Activated CD4-positive, alpha-beta memory T cell treated with anti-CD3 and anti-CD28 coated beads for 36 hours (primary cell): ENCODE data around the gene NAPG. TPM values are rescaled to one million over a fixed set of nuclear protein-coding genes. Genes with fewer than 3 reads are reported as not detected.

Source experiments
- CTCF ChIA-PET: fragments of 350-600 bp; sonication (Branson Sonifier 250); formaldehyde crosslinking; loops from one replicate; lab custom pipeline; 2021; ENCODE audit warnings: antibody characterized with exemption, inconsistent platforms; lab: Charles Lee
- POLR2A ChIA-PET: fragments of 350-600 bp; sonication (Branson Sonifier 250); formaldehyde crosslinking; loops from one replicate; lab custom pipeline; 2021; ENCODE audit warnings: antibody characterized with exemption; lab: Charles Lee
- DNase-seq: peaks from one replicate; pipeline ENCODE4 v3.0.0-alpha.2; 2020
- H3K27ac Mint-ChIP-seq: one replicate; pipeline ENCODE4 v1.8.0; 2021; ENCODE audit warnings: mixed read lengths
- H3K27me3 Mint-ChIP-seq: one replicate; pipeline ENCODE4 v1.8.0; 2021; ENCODE audit warnings: mixed read lengths
- H3K36me3 Mint-ChIP-seq: one replicate; pipeline ENCODE4 v1.8.0; 2021; ENCODE audit warnings: mixed read lengths
- H3K4me1 Mint-ChIP-seq: one replicate; pipeline ENCODE4 v1.8.0; 2021; ENCODE audit warnings: low read depth, mixed read lengths
- H3K4me3 Mint-ChIP-seq: one replicate; pipeline ENCODE4 v1.8.0; 2021; ENCODE audit warnings: mild to moderate bottlenecking, mixed read lengths
- H3K9me3 Mint-ChIP-seq: one replicate; pipeline ENCODE4 v1.8.0; 2021; ENCODE audit warnings: mixed read lengths
- intact Hi-C: fragments of 100-400 bp; cut with micrococcal nuclease; formaldehyde crosslinking; loops from one replicate; pipeline ENCODE4 v1.15.1; 2023
- total RNA-seq, 2 experiments: library from RNA; stranded (reverse); gene quantifications; one replicate each; pipeline ENCODE4 v1.2.3, GENCODE V29; 2021

The NAPG gene
- total RNA-seq, 2 experiments from 2014 or later, result 31.8 to 32.7 TPM

GRCh38 chr18:10516078-10516477, 9.7 kb upstream of the NAPG start:
- intact Hi-C loops, result no loop called here
- no peak for DNase-seq
- Mint-ChIP-seq H3K4me3 (no peak overlapping the region), H3K27me3 (peaks cover 61% of the 10 kb centered on the region), H3K9me3 (no peaks in the 10 kb centered on the region), H3K36me3 (no peaks in the 10 kb centered on the region), H3K4me1 (peaks cover 5% of the 10 kb centered on the region), H3K27ac (no peak overlapping the region)
- ChIA-PET CTCF (interaction anchor here (1.5 to 6.7 kb wide), 2 partner anchors 25 to 545 kb away, joined by 3 to 79 read pairs; no protein-coding TSS in a partner anchor), POLR2A (no interaction called here)

DNA sequence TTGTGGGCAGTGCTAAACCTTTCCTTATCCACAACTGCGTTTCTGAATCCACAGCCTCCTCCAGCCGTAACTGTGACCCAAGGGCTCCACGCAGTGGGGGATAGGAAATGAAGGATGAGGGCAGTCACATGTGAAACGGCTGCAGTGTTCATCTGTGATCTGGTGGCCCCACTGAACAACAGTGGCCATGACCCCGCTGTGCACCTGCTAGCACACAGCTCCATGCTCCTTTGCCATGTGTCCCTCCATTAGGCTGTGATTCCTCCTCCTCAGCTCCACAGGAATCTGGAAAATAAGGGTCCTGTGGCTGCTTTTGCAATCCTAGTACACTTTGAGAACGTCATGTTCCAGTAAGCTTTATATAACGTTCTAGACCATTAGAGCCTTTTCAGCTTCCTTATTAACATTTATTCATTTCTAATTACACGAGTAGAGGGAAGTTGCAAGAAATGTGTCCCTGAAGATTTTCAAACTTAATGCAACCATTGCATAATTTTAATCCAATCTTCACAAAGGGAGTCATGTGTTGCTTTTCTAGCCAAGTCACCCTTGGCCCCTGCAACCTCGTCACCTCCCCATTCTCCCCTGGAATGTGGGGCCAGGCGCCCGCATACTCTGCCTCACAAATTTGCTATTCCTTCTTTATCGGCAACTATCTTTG, 7.1 kb upstream of the NAPG start:
- no peak overlapping the region for H3K4me3 Mint-ChIP-seq
- H3K27me3 Mint-ChIP-seq, result peaks cover 48% of the 10 kb centered on the region
- H3K9me3 Mint-ChIP-seq, result no peaks in the 10 kb centered on the region
- ChIA-PET CTCF (interaction anchor here (0.9 to 6.7 kb wide), 4 partner anchors 8 to 903 kb away, joined by 3 to 79 read pairs (median 4); no protein-coding TSS in a partner anchor), POLR2A (no interaction called here)
- no peaks in the 10 kb centered on the region for H3K36me3 Mint-ChIP-seq
- intact Hi-C loops, result no loop called here
- no peak for DNase-seq
- peaks cover 5% of the 10 kb centered on the region for H3K4me1 Mint-ChIP-seq
- no peak overlapping the region for H3K27ac Mint-ChIP-seq

DNA sequence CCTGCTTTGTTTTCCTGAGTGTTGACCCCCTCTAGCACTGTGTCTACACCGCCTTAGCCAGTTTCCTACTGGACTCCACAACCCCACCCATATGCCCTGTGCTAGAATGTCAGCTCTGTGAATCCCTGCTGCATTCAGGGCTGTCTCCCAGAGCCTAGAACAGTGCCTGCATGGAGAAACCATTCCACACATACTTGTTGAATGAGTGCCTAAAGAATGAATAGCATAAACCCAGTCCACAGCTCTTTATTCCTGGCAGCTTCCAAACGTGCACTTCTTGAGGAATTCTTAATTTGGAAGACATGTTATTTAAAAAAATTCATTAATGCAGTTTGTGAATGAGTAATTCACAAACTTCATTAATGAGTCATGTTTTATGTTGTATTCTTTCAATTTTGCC, 6.5 kb upstream of the NAPG start:
- H3K9me3 Mint-ChIP-seq, result no peaks in the 10 kb centered on the region
- H3K4me3 Mint-ChIP-seq, result no peak overlapping the region
- peaks cover 9% of the 10 kb centered on the region for H3K4me1 Mint-ChIP-seq
- POLR2A ChIA-PET, result no interaction called here
- CTCF ChIA-PET, result interaction anchor here (1.3 to 6.7 kb wide), 2 partner anchors 9 to 548 kb away, joined by 5 to 79 read pairs; no protein-coding TSS in a partner anchor
- H3K27ac Mint-ChIP-seq, result no peak overlapping the region
- no peak for DNase-seq
- H3K36me3 Mint-ChIP-seq, result no peaks in the 10 kb centered on the region
- peaks cover 43% of the 10 kb centered on the region for H3K27me3 Mint-ChIP-seq
- intact Hi-C loops, result no loop called here

DNA sequence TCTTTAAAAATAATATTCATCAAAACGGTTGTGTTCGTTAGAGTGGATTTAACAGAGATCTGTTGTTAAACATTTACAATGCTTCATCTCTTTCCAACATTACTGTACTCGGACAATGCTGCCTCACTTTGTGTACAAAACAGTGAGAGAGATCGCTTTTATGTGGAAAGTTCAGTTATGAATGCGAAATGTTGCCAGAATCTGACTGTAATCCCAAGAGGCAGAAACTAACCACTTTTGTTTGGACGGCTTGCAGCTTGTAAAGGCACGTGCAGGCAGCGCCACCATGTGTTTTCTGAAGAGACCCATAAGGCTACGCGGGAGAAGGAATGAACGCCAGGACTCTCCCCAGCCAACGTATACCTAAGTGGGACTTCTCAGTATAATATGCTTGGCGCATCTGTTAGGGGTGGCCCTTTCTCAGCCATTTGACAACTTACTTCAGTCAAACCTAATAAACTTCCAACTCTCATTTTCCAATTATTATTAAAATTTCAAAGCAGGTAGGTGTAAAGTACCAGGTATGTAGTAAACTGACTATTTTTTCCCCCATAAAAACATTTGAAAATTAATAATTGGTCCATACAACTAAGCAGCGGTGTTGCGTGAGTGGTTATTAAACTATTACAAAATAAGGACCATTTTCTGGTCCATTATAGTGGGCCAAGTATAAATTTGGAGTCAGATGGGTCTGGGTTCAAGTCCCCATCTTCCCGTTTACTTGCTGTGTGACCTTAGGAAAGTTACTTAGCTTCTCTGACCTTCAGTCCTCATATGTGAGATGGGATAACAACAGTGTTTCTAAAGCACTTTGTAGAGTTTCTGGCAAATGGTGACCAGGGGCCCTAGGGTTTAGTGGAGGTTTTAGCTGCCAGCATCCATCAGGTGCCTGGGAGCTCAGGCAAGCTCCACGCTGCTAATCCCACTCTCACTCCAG, 5.6 kb upstream of the NAPG start:
- H3K27ac Mint-ChIP-seq, result no peak overlapping the region
- H3K4me3 Mint-ChIP-seq, result no peak overlapping the region
- H3K27me3 Mint-ChIP-seq, result peaks cover 38% of the 10 kb centered on the region
- peaks cover 18% of the 10 kb centered on the region for H3K4me1 Mint-ChIP-seq
- H3K36me3 Mint-ChIP-seq, result no peaks in the 10 kb centered on the region
- intact Hi-C loops, result loop anchor here (1.0 to 10.0 kb wide), 3 partner anchors 395 to 1185 kb away; partner anchors contain the start of gene TWSG1
- POLR2A ChIA-PET, result no interaction called here
- CTCF ChIA-PET, result interaction anchor here (0.9 to 6.7 kb wide), 4 partner anchors 9 to 594 kb away, joined by 3 to 79 read pairs (median 4); no protein-coding TSS in a partner anchor
- DNase-seq, result peak; percentile 75
- no peaks in the 10 kb centered on the region for H3K9me3 Mint-ChIP-seq

GRCh38 chr18:10521566-10521965, 4.3 kb upstream of the NAPG start:
- CTCF ChIA-PET, result no interaction called here
- H3K27me3 Mint-ChIP-seq, result peaks cover 29% of the 10 kb centered on the region

DNA sequence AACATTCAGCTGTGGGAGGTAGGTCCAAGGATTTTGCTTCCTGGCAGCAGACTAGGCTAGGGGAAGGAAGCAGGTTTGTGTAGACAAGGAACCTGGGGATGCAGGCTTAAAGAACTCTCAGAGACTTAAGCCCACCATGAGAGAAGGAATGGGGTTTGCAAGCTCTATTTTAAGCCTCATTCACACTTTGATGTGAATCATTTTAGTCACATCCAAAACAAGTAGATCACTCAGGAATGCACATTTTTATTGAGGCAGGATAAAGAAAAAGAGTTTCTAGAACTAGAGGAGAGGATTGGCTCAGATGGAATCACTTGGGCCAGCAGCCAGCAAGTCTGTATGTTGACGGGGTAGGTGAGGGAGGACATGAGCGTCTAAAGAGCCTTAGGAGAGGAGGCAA, 3.3 kb upstream of the NAPG start:
- Mint-ChIP-seq H3K27ac (no peak overlapping the region), H3K4me3 (no peak overlapping the region), H3K9me3 (no peaks in the 10 kb centered on the region), H3K36me3 (peaks cover 3% of the 10 kb centered on the region), H3K4me1 (peaks cover 25% of the 10 kb centered on the region), H3K27me3 (peaks cover 19% of the 10 kb centered on the region)
- POLR2A ChIA-PET, result no interaction called here
- intact Hi-C loops, result loop anchor here (10.0 kb wide), 2 partner anchors 398 to 1188 kb away; partner anchors contain the start of gene TWSG1
- CTCF ChIA-PET, result interaction anchor here (1.0 to 2.3 kb wide), 2 partner anchors 551 to 552 kb away, joined by 3 to 6 read pairs; no protein-coding TSS in a partner anchor
- no peak for DNase-seq

More at GRCh38 chr18:10521566-10521965, 4.3 kb upstream of the NAPG start:
- intact Hi-C loops, result loop anchor here (10.0 kb wide), 2 partner anchors 397 to 1187 kb away; partner anchors contain the start of gene TWSG1
- Mint-ChIP-seq H3K27ac (no peak overlapping the region), H3K9me3 (no peaks in the 10 kb centered on the region), H3K36me3 (peaks cover 3% of the 10 kb centered on the region), H3K4me1 (peaks cover 20% of the 10 kb centered on the region), H3K4me3 (no peak overlapping the region)
- DNase-seq, result no peak
- POLR2A ChIA-PET, result no interaction called here

DNA sequence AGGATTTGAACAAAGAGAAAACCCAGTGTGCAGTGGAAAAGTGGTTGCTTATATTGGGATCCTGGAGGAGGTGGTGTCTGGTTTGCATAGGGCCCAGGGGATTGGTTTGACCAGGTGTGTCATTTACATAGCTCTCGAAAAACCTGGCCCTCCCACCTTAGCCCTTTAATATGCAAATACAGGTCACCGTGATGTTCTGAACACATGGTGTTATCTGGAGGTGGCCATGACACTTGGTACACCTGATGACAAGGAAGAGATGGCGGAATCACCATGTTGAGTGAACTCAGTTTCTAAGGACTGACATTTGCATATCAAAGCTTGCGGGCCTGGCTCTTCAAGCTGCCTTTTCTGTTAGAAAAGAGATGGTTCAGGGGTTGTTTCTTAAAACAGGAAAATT, 2.3 kb upstream of the NAPG start:
- Mint-ChIP-seq H3K9me3 (no peaks in the 10 kb centered on the region), H3K27ac (no peak overlapping the region), H3K4me3 (no peak overlapping the region), H3K36me3 (peaks cover 3% of the 10 kb centered on the region), H3K27me3 (peaks cover 13% of the 10 kb centered on the region), H3K4me1 (peaks cover 31% of the 10 kb centered on the region)
- intact Hi-C loops, result loop anchor here (10.0 kb wide), 2 partner anchors 399 to 1189 kb away; partner anchors contain the start of gene TWSG1
- POLR2A ChIA-PET, result no interaction called here
- CTCF ChIA-PET, result interaction anchor here (2.3 kb wide), 1 partner anchor 553 kb away, joined by 6 read pairs; no protein-coding TSS in a partner anchor
- DNase-seq, result no peak

DNA sequence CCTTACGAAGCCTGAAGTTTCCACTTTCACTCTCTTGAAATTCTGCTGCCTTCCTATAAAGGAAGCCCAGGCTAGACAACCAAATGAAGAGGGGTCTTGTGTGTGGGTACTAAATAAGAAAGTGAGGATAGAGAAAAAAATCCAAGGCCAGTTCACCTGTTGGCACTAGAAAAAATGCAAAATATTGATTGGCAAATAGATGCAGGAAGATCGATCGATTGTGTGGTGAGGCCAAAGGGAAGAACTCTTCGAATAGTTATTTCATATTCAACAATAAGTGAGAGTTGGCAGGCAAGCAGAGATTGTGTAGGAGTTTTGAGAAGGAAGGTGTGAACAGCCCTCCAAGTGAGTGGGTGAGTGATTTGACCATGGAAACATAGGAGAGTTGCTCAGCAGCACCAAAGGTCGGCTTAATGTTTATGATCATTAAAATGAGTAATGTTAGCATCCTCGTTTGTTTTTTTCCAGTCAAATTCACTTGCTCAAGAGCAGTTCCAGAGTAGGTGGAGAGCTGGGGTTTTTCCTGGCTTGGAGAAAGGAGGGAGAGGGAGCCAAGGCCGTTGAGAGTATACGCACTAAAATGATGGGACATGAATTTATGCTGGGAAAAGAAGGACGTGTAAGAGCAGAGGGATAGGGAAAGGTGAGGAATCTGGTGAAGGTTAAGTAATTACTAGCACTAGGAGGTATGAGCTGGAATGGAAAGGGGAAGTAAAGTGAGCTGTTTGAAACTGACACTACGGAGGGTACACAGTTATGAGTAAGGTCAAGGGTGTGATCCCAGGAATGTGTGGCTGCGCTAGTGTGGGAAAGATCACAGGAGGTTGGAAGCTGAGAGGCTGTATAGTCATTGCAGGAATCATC, 1.1 kb upstream of the NAPG start:
- H3K4me3 Mint-ChIP-seq, result peak overlapping the region; percentile 94
- ChIA-PET CTCF (no interaction called here), POLR2A (no interaction called here)
- peaks cover 2% of the 10 kb centered on the region for H3K27me3 Mint-ChIP-seq
- H3K4me1 Mint-ChIP-seq, result peaks cover 40% of the 10 kb centered on the region
- intact Hi-C loops, result loop anchor here (1.0 to 10.0 kb wide), 7 partner anchors 26 to 1458 kb away; partner anchors contain the start of genes IMPA2, RAB31, RALBP1 and TWSG1
- peak overlapping the region; percentile 95 for H3K27ac Mint-ChIP-seq
- H3K36me3 Mint-ChIP-seq, result peaks cover 3% of the 10 kb centered on the region
- peak; percentile 27 for DNase-seq
- H3K9me3 Mint-ChIP-seq, result no peaks in the 10 kb centered on the region

DNA sequence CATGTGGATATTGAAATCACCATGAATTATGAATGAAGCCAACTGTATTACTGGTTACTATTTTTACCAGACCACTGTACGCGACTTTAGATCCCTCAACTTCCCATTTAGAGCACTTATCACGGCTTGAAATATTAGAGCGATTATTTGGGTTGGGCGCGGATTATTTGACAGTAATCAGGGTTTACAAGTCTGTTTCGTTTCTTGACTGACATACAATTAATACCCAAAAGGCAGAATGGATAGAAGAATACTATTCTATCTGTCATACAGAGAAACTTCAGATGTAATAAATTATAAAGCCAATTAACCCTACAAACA, 496 bp upstream of the NAPG start:
- DNase-seq, result no peak
- POLR2A ChIA-PET, result no interaction called here
- CTCF ChIA-PET, result interaction anchor here (0.9 kb wide), 1 partner anchor 35 kb away, joined by 3 read pairs; no protein-coding TSS in a partner anchor
- Mint-ChIP-seq H3K9me3 (no peaks in the 10 kb centered on the region), H3K27me3 (no peaks in the 10 kb centered on the region), H3K4me1 (peaks cover 42% of the 10 kb centered on the region), H3K4me3 (peak overlapping the region; percentile 94), H3K27ac (peak overlapping the region; percentile 95), H3K36me3 (peaks cover 5% of the 10 kb centered on the region)
- intact Hi-C loops, result loop anchor here (1.0 to 10.0 kb wide), 7 partner anchors 27 to 1457 kb away; partner anchors contain the start of genes IMPA2, RAB31, RALBP1 and TWSG1

- peaks cover 5% of the 10 kb centered on the region for H3K36me3 Mint-ChIP-seq
- ChIA-PET CTCF (interaction anchor here (1.1 kb wide), 1 partner anchor 555 kb away, joined by 4 read pairs; no protein-coding TSS in a partner anchor), POLR2A (no interaction called here)
Observed at GRCh38 chr18:10526561-10526949, 728 bp downstream of the NAPG start.

GRCh38 chr18:10528439-10528838, 2.6 kb downstream of the NAPG start:
- Mint-ChIP-seq H3K9me3 (no peaks in the 10 kb centered on the region), H3K27me3 (no peaks in the 10 kb centered on the region), H3K36me3 (peaks cover 8% of the 10 kb centered on the region), H3K4me3 (no peak overlapping the region), H3K27ac (peak overlapping the region; percentile 30), H3K4me1 (peaks cover 52% of the 10 kb centered on the region)
- intact Hi-C loops, result loop anchor here (5.0 to 10.0 kb wide), 5 partner anchors 404 to 1454 kb away; partner anchors contain the start of genes IMPA2, RAB31, RALBP1 and TWSG1
- CTCF ChIA-PET, result interaction anchor here (1.2 to 1.5 kb wide), 2 partner anchors 8 to 557 kb away, joined by 4 read pairs; no protein-coding TSS in a partner anchor
- POLR2A ChIA-PET, result no interaction called here
- no peak for DNase-seq

More at GRCh38 chr18:10526561-10526949, 728 bp downstream of the NAPG start:
- H3K4me1 Mint-ChIP-seq, result peaks cover 48% of the 10 kb centered on the region
- no peaks in the 10 kb centered on the region for H3K9me3 Mint-ChIP-seq
- H3K27ac Mint-ChIP-seq, result peak overlapping the region; percentile 84
- DNase-seq, result no peak
- peak overlapping the region; percentile 94 for H3K4me3 Mint-ChIP-seq
- intact Hi-C loops, result loop anchor here (5.0 to 10.0 kb wide), 5 partner anchors 402 to 1456 kb away; partner anchors contain the start of genes IMPA2, RAB31, RALBP1 and TWSG1
- H3K27me3 Mint-ChIP-seq, result no peaks in the 10 kb centered on the region
